Stimulated activated CD8-positive, alpha-beta memory T cell treated with anti-CD3 and anti-CD28 coated beads, Interleukin-12 subunit alpha, Interleukin-12 subunit beta, amount 100 ng/mL, for 1 hour (primary cell): ENCODE data around the gene GNG7.
"Not testable (repeated sequence)": the region's sequence is repeated elsewhere in the genome, so short reads cannot be mapped to it uniquely, and the experiment has no call there.

Experiments
- DNase-seq: peaks from one replicate; pipeline ENCODE4 v3.0.0-alpha.2; 2020; ENCODE audit warnings: low read depth

Gene GNG7

DNA sequence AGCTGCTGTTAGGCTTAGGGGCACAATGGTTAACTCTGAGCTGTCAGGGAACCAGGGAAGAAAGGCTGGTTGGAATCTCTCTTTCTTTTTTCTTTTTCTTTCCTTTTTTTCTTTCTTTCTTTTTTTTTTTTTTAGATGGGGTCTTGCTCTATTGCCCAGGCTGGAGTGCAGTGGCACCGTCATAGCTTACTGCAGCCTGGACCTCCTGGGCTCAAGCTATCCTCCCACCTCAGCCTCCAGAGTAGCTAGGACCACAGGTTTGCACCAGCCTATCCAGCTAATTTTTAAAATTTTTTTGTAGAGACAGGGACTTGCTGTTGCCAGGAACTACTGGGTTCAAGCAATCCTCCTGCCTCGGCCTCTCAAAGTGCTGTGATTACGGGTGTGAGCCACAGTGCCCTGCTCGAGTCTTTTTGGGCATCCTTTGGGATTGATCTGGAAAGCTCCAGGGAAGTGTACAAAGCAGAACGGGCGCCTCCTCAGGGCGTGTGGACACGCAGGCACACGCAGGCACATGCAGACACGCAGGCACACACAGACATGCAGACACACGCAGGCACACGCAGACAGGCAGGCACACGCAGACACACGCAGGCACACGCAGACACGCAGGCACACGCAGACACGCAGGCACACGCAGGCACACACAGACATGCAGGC lies 127.4 kb downstream of the GNG7 start:
- no peak for DNase-seq

DNA sequence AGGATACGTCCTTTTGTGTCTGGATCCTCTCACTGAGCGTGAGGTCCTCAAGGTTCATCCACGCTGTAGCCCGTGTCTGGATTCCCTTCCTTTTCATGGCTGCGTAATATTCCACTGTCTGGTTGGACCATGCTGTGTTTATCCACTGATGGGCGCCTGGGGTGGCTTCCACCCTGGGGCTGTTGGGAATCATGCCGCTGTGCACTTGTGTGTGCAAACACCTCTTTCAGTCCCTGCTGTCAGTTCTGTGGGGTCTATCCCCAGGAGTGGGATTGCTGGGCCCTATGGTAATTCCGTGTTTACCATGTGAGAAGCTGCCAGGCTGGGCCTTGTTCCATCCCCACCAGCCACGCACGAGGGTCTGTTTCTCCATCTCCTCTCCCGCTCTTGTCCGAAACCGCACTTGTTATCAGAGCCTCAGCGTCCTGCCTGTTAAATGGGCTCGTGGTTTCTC lies 128.0 kb downstream of the GNG7 start:
- DNase-seq = no peak

DNA sequence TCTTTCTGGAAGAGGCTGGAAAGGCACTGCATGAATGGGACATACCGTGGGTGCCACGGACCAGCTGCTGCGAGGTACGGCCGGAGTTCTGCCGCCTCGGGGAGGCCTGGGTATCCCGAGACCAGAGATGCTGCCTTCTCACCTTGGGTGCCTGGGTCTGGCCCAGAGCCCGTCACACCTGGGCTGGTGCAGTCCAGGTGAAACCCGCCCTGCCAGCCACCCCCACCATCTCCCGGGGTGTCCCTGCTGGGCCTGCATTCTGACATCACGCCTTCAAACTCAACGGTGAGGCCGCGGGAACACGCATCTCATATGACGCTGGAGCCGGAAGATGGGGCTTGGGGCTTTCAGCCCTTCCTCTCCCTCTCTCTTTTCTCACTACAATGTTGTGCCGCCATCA lies 128.6 kb downstream of the GNG7 start:
- no peak for DNase-seq

DNA sequence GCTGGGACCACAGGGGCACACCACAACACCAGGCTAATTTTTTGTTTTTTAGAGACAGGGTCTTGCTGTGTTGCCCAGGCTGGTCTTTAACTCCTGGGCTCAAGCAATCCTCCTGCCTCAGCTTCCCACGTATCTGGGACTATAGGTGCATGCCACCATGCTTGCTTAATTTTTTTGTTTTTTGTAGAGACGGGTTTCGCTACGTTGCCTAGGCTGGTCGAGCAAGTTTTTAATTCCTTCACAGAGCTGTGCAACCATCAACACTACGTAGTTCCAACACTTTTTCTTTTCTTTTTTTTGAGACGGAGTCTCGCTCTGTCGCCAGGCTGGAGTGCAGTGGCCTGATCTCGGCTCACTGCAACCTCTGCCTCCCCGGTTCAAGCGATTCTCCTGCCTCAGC lies 130.3 kb downstream of the GNG7 start:
- DNase-seq = not testable (repeated sequence)

DNA sequence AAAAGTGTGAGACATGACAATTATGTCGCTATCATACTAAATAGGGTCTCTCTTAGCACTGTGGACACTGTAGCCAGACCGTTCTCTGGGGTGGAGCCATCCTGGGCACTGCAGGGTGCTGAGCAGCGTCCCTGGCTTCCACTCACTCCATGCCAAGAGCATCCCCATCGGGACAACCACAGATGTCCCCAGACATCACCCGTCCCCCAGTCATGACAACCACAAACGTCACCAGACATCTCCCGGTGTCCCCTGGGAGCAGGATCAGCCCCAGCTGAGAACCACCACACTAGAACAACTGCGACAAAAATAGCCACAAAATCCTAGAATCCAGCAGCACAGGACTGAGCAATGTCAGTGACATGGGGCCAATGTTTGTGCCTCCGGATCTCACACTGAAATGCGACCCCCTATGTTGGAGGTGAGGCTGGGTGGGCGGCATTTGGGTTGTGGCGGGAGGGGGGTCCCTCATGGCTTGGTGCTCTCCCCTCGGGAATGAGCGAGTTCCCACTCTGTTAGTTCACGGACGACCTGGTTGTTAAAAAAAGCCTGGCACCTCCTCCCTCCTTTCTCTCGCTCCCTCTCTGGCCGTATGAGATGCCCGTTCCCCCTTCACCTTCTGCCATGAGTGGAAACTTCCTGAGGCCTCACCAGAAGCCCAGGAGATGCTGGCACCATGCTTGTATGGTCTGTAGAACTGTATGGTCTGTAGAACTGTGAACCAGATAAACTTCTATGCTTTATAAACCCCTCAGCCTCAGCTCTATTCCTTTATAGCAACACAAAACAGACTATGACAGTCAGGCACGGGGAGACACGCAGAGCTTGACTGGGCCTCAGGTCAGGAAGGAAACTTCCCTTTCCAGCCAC lies 132.7 kb downstream of the GNG7 start:
- DNase-seq = no peak

DNA sequence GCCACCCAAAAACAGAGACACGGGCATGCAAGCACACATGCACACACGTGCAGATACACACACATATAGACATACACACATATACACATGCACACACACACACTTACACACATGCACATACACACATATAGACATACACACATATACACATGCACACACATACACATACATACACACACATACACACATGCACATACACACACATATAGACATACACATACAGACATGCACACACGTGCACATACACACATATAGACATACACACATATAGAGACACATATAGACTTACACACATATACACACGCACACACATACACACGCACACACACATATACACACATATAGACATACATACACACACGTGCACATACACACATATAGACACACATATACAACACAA lies 134.5 kb downstream of the GNG7 start:
- DNase-seq = no peak

DNA sequence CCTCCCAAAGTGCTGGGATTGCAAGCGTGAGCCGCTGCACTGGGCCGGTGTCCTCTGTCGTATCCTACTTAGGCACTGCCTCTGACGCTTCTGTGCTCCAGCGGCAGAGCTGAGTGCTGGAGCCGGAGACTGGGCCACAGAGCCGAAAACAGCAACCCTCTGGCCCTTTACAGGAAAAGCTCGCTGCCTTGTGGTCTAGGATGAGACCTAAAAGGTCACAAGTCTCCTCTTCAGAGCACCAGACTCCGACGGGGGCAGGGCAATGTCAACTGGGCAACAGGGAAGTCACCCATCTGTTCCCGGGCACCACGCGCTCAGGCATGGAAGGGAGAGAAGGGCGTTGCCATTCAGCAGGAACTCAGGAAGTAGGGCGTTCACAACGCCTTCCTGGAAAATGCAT lies 134.9 kb downstream of the GNG7 start:
- no peak for DNase-seq

DNA sequence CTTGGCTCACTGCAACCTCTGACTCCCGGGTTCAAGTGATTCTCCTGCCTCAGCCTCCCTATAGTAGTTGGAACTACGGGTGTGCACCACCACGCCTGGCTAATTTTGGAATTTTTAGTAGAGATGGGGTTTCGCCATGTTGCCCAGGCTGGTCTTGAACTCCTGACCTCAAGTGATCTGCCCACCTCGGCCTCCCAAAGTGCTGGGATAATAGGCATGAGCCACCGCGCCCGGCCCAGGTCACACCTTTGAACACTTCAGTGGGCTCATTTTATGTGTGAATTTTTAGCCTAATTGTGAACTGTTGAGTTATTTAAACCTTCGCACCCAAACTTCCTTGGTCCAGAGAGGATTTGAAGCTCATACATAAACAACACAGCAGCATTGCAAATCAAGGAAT lies 138.9 kb downstream of the GNG7 start:
- not testable (repeated sequence) for DNase-seq

DNA sequence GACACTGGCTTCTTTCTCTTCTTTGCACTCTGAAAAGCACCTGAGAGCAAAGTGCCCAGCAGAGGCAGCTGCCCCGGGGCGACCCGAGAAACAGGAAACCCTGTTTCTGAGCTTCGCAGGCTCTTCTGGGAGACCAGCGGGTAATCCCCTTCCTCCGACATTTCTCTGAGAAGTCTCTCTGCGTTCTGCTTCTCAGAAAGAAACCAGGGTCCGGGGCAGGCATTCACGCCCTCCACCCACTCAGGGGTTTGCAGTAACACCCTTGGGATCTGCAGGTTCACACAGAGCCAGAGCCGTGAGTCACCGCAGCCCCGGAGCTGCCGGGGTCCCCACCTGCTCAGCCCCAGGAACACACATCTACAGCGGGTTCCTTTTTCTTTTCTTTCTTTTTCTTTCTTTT lies 140.6 kb downstream of the GNG7 start:
- DNase-seq = peak; percentile 40

DNA sequence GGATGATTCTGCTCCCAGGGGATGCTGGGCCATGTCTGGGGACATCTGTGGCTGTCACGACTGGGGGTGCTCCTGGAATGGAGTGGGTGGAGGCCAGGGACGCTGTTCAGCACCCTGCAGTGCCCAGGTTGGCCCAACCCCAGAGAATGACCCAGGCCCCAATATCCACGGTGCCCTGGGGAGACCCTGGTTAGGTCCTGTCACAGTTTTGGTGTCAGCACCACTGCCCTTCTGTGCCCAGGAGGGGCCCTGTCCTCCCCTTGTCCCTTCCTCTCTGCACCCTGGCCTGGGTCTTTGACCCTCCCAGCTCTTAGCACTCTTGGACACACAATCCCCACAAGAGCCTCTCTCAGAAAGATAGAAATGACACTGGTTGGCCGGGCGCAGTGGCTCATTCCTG lies 141.3 kb downstream of the GNG7 start:
- no peak for DNase-seq

DNA sequence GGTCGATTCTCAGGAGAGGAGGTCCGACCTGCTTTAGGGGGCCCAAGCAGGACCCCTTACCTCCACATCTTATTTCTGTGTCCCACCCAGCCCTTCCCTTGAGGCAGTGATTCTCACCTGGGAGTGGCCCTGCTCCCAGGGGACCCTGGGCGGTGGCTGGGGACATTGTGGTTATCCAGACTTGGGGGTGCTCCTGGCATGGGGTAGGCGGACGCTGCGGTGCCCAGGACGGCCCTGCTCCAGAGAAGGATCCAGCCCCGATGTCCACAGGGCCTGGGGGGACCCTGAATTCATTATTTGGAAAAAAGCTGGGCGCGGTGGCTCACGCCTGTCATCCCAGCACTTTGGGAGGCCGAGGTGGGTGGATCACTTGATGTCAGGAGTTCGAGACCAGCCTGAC lies 142.1 kb downstream of the GNG7 start:
- no peak for DNase-seq

DNA sequence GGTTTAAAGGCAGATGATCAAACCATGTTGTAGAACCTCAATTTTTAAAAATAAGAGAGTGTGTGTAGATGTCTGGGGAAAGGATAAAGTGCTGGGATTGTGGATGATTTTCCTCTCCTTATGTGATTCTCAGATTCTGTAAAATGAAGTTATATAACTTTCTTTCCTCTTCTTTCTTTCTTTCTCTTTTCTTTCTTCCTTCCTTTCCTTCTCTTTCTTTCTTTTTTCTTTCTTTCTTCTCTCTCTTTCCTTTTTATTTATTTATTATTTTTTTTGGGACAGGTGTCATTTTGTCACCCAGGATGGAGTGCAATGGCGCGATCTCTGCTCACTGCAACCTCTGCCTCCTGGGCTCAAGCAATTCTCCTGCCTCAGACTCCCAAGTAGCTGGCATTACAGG lies 144.0 kb downstream of the GNG7 start:
- DNase-seq = no peak

DNA sequence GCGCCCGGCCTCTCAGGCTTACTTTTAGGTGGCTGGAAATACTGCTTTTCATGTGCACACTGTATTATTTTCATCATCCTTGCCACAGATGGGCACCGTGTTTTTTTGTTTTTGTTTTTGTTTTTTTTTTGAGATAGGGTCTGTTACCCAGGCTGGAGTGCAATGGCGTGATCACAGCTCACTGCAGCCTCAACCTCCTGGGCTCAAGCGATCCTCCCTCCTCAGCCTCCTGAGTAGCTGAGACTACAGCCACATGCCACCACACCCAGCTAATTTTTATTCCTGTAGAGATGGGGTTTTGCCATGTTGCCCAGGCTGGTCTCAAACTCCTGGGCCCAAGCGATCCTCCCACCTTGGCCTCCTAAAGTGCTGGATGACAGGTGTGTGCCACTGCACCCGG lies 144.4 kb downstream of the GNG7 start:
- not testable (repeated sequence) for DNase-seq

DNA sequence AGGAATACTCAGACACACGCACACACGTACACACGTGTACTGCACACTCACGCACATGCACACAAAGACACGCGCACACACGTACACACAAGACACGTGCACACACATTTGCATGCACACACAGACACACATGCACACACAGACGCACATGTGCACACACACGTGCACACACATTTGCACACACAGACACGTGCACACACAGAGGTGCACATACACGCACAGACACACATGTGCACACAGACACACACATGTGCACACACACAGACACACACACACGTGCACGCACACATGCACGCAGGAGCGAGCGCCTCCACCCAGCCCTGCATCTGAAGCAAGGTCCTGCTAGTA lies 145.4 kb downstream of the GNG7 start:
- DNase-seq = no peak

DNA sequence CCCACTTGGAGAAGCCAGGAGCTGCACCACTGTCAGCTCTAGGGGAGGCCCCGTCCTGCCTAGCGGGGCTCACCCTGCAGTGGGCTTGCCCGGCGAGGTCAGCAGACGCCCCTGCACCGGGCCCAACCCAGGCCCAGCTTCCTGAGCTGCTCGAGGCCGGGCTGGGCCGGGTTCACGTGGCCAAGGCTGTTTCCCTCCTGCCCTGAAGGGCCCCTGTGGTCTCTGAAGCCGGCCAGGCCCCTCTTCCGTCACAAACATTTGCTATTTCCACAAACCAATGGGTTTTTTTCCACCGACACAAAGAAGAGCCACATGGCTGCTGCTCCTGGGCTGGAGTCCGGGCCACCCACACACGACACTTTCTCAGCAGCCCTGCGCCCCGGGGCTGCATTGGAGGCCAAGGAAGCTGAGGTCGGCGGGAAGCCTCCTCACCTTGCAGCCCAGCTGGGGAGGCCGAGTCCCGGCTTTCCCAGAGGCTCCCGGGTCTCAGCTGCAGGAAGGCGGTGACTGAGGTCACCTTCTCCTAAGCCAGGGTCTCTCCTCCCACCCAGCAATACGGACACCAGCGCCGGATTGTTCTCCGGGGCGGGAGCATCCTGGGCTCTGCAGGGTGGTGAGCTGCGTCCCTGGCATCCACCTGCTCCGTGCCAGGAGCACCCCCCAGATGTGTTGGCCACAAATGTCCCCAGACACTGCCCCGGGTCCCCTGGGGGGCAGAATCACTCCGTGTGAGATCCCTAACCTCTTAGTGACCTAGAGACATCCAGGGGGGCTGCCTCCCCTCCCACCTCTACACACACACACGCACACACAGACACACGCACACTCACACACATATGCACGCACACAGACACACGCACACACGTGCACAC lies 146.0 kb downstream of the GNG7 start:
- no peak for DNase-seq

DNA sequence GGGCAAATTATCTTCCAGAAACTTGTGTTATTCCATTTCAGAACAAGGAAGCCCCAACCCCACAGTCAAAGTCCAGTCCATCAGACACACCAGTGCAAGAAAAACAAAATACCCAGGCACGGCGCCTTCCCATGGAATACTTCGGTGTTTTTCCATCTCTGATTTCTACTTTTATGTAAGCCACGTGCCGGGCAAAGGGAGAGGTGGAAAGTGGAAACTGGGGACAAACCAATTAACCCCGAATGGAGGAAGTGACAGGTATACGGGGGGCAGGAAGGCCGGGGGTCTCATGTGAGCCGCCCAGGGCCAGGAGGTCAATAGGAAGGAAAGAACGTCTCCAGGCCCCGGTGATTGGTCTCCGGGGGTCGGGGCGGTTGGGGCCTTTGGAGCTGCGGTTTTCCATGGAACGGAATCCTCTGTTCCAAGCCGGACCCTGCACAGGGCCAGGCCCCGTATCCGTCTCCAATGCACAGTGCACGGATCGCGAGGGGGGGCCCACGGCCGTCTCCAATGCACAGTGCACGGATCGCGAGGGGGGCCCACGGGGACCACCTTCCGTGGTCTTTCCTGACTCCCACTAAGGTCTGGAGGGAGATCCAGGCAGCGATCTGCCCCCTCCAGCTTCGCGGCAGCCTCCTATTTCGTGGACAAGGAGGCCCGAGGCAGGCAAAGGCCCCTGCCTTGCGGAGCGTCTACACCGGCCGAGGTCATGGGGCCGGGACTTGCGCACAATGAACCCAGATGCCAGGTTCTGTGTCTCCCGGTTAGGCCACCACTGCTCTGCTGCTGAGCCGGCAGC lies 146.9 kb downstream of the GNG7 start:
- no peak for DNase-seq

DNA sequence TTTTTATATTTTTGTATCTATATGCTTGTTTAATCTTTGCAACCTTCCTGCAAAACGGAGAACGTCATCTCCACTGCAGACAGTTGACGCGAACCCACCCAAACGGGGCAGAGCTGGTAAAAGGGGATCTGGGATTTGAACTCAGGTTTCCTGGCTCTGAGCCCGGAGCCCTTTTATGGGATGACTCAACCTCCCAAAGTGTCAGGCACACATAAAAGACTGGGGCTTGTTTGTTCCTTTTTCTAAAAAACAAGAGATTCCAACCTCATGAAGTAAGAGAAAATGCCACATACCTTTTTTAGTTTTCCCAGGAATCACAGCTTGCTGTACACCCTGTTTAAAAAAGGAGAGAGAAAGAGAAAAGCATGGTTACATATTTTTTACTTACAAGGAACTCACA lies 147.6 kb downstream of the GNG7 start:
- no peak for DNase-seq

DNA sequence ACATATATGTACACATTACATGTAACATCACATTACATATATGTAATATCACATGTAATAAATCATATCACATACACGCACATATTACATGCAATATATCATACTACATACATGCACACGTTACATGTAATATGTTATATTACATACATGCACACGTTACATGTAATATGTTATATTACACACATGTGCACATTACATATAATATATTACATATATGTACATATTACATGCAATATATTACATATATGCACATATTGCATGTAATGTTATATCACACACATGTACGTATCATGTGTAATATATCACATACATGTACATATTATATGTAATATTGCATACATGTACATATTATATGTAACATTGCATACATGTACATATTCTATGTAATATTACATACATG lies 149.0 kb downstream of the GNG7 start:
- no peak for DNase-seq

DNA sequence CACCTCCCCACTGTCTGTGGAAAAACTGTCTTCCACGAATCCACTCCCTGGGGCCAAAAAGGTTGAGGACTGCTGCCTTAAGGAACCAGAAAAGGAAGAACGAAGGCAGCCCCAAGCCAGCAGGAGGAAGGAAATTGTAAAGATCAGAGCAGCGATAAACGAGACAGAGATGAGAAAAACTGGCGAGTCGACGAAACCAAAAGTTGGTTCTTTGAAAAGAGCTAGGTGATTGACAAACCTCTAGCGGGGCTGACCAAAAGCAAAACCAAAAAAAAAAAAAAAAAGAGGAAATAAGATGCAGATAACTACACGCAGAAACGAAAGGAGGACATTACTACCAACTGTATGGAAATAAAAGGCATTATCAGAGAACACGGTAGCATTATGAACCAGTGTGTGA lies 149.6 kb downstream of the GNG7 start:
- DNase-seq = peak; percentile 40

DNA sequence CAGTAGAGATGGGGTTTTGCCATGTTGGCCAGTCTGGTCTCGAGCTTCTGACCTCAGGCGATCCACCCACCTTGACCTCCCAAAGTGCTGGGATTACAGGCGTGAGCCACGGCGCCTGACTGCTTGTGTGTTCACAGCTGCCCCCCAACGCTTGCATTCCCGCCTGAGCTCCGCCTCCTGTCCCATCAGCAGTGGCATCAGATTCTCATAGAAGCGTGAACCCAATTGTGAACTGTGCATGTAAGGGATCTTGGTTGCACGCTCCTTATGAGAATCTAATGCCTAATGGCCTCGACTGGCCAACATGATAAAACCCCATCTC lies 150.7 kb downstream of the GNG7 start:
- no peak for DNase-seq

DNA sequence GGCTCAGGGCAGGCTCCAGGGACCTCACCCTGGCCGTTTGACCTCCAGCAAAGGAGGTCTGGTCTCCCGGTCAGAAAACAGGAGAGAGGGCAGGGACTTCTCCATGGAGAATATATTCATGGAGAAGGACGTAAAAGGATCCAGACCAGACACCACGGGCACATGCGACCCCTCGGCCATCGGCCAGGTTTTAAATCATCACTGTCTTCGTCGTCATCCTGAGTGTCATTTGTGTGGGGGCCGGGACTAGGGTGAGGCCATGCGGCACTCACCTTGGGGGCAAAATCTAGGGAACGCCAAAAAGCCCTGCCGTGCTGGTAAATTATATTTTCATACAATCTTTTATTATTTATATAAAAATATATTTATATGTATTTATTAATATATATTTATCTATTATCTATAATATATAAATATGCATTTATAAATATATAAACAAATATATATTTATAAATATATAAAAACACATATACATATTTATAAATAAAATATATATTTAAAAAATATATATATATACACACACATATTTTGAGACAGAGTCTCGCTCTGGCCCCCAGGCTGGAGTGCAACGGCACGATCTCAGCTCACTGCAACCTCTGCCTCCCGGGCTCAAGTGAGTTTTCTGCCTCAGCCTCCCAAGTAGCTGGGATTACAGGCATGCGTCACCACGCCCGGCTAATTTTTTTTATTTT lies 151.2 kb downstream of the GNG7 start:
- no peak for DNase-seq
